GM23338 (cell line): ENCODE measurements around the gene BCO1. TPM values are rescaled to one million over a fixed set of nuclear protein-coding genes. Genes with fewer than 3 reads are reported as not detected.

ENCODE experiments used
- ATAC-seq: fragments of 200-7000 bp; cut with Tn5 transposase; 3 replicates; pipeline ENCODE4 v1.9.1; 2020
- DNase-seq: peaks from one replicate; pipeline ENCODE4 v3.0.0-alpha.2; 2015; ENCODE audit warnings: low spot score
- H2AFZ ChIP-seq: fragments of 200-600 bp; sonication (generic); 2 replicates; pipeline ENCODE4 v1.8.0; 2016; ENCODE audit warnings: antibody characterized with exemption, mild to moderate bottlenecking, moderate library complexity
- H3F3A ChIP-seq: fragments of 200-600 bp; sonication (generic); replicated peaks from 2 replicates; pipeline ENCODE4 v1.8.0; 2017; ENCODE audit warnings: antibody characterized with exemption, mixed run types, low read depth
- H3K27ac ChIP-seq: fragments of 200-600 bp; sonication (generic); 2 replicates; pipeline ENCODE4 v1.6.1; 2016; ENCODE audit warnings: low read depth
- H3K27me3 ChIP-seq: fragments of 200-600 bp; sonication (generic); 2 replicates; pipeline ENCODE4 v1.8.0; 2016; ENCODE audit warnings: mild to moderate bottlenecking, mixed run types, moderate library complexity; ENCODE audit not compliant: insufficient read depth
- H3K36me3 ChIP-seq: fragments of 200-600 bp; sonication (generic); 2 replicates; pipeline ENCODE4 v1.8.0; 2016; ENCODE audit warnings: mild to moderate bottlenecking; ENCODE audit not compliant: insufficient read depth
- H3K4me1 ChIP-seq: fragments of 200-600 bp; sonication (generic); 2 replicates; pipeline ENCODE4 v1.8.0; 2016; ENCODE audit warnings: mild to moderate bottlenecking, moderate library complexity; ENCODE audit not compliant: insufficient read depth
- H3K4me2 ChIP-seq: fragments of 200-600 bp; sonication (generic); 2 replicates; pipeline ENCODE4 v1.7.1; 2017; ENCODE audit warnings: mixed run types
- H3K4me3 ChIP-seq: fragments of 200-600 bp; sonication (generic); 2 replicates; pipeline ENCODE4 v1.6.1; 2016; ENCODE audit warnings: mixed run types
- H3K79me2 ChIP-seq: fragments of 200-600 bp; sonication (generic); replicated peaks from 2 replicates; pipeline ENCODE4 v1.8.0; 2017; ENCODE audit warnings: mild to moderate bottlenecking; ENCODE audit not compliant: insufficient read depth
- H3K9me2 ChIP-seq: fragments of 200-600 bp; sonication (generic); 2 replicates; pipeline ENCODE4 v1.8.0; 2017; ENCODE audit not compliant: insufficient read depth
- H4K20me1 ChIP-seq: fragments of 200-600 bp; sonication (generic); replicated peaks from 2 replicates; pipeline ENCODE4 v1.8.0; 2017; ENCODE audit warnings: mild to moderate bottlenecking; ENCODE audit not compliant: insufficient read depth
- H3K27ac Mint-ChIP-seq: 2 replicates; pipeline ENCODE4 v1.8.0; 2020; ENCODE audit warnings: inconsistent platforms, mild to moderate bottlenecking, moderate library complexity, mixed read lengths
- H3K27me3 Mint-ChIP-seq: 3 replicates; pipeline ENCODE4 v1.8.0; 2022; ENCODE audit warnings: low read depth, mild to moderate bottlenecking, moderate library complexity, mixed read lengths, inconsistent platforms; ENCODE audit not compliant: insufficient read depth, poor library complexity
- H3K36me3 Mint-ChIP-seq: 3 replicates; pipeline ENCODE4 v1.8.0; 2021; ENCODE audit warnings: low read depth, mild to moderate bottlenecking, inconsistent platforms, moderate library complexity, mixed read lengths
- H3K4me1 Mint-ChIP-seq: 3 replicates; pipeline ENCODE4 v1.8.0; 2020; ENCODE audit warnings: mild to moderate bottlenecking, inconsistent platforms, mixed read lengths
- H3K4me3 Mint-ChIP-seq: 3 replicates; pipeline ENCODE4 v1.8.0; 2021; ENCODE audit warnings: moderate library complexity, mild to moderate bottlenecking, inconsistent platforms, mixed read lengths
- H3K9me3 Mint-ChIP-seq: 3 replicates; pipeline ENCODE4 v1.8.0; 2020; ENCODE audit warnings: moderate library complexity, mild to moderate bottlenecking, inconsistent platforms, mixed read lengths
- EZH2 ChIP-seq: fragments of 200-600 bp; sonication (generic); IDR thresholded peaks from one replicate; pipeline ENCODE4 v1.8.0; 2017; ENCODE audit warnings: antibody characterized with exemption, mild to moderate bottlenecking, low read depth; ENCODE audit not compliant: unreplicated experiment
- EZH2phosphoT487 ChIP-seq: fragments of 200-600 bp; sonication (generic); IDR thresholded peaks from one replicate; pipeline ENCODE4 v1.8.1; 2018; ENCODE audit warnings: antibody characterized with exemption; ENCODE audit not compliant: unreplicated experiment
- JUNB ChIP-seq: IDR thresholded peaks from one replicate; pipeline ENCODE4 v1.6.1; 2016; ENCODE audit warnings: antibody characterized with exemption; ENCODE audit not compliant: unreplicated experiment
- POLR2AphosphoS5 ChIP-seq: IDR thresholded peaks from 2 replicates; pipeline ENCODE4 v1.6.1; 2016; ENCODE audit warnings: antibody characterized with exemption, low read depth
- ZNF331 ChIP-seq: fragments of 250-450 bp; sonication (Bioruptor Pico); IDR thresholded peaks from 2 replicates; pipeline ENCODE4 v1.5.0; 2020; ENCODE audit warnings: low read depth, mild to moderate bottlenecking, moderate library complexity
- polyA plus RNA-seq: library from polyadenylated mRNA; unstranded; fragments of >200 nt; fragmentation: Nextera tagmentation; extraction: Ambion mirVana; gene quantifications from 2 replicates; pipeline ENCODE4 v1.2.1, GENCODE V29; 2016
- total RNA-seq: library from RNA; depleted of rRNA; stranded (reverse); fragments of >200 nt; shearing (Covaris generic); gene quantifications from 2 replicates; pipeline ENCODE4 v1.2.3, GENCODE V29; 2014
- TF ChIP-seq, protein P1 (sequence below): fragments of 250-450 bp; sonication (Bioruptor Pico); IDR thresholded peaks from 2 replicates; pipeline ENCODE4 v1.5.0; 2020; ENCODE audit warnings: mild to moderate bottlenecking, moderate library complexity
- TF ChIP-seq, protein P2 (sequence below), 2 experiments: fragments of 200-600 bp in 1 of 2; sonication (generic) in 1 of 2; conservative IDR thresholded peaks; 2 replicates each; pipeline versions ENCODE4 v1.5.1 to v1.6.1; 2016 to 2017; ENCODE audit warnings: antibody characterized with exemption in 2 of 2, low read depth in 2 of 2, mild to moderate bottlenecking in 2 of 2, moderate library complexity in 1 of 2
- TF ChIP-seq, protein P3 (sequence below): IDR thresholded peaks from one replicate; pipeline ENCODE4 v1.6.1; 2018; ENCODE audit warnings: antibody characterized with exemption; ENCODE audit not compliant: unreplicated experiment

Gene BCO1
- total and polyA plus RNA-seq, 2 experiments from 2014 or later: 0.28 TPM; not detected in 1

DNA sequence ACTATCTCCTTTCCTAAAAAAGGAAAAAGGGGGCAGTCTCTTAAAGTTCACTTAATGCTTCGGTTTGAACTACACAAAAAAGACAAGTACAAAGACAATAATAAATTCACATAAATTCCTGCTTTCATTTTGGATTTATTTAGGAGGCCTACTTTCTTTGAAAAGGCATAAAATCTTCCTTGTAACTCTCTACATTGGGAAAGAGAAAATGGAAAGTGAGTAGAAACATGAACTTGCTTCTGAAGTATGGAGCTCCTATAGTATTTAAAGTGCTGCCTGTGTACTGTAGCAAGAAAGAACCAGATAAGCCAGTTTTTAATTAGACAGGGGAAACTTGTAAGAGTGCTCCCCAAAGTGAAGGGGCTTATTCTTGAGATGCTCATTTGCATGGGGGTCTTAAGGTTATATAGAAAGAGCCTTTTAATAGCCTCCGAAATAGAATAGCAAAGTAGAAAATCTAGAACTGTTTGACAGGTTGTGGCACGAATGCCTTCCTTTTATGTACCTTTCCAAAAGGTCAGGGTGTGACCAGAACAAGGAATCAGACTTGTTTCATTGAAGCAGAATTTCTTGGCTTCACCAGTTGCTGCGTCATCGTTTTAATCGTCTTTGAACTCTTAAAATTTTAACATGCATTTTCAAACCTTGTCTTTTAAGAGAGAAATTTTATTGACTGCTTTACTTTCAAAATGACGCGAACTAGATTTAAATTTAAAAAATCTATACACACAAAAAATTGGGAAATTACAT lies 89.1 kb downstream of the BCO1 start (continued):
- TF ChIP-seq, protein P1, sequence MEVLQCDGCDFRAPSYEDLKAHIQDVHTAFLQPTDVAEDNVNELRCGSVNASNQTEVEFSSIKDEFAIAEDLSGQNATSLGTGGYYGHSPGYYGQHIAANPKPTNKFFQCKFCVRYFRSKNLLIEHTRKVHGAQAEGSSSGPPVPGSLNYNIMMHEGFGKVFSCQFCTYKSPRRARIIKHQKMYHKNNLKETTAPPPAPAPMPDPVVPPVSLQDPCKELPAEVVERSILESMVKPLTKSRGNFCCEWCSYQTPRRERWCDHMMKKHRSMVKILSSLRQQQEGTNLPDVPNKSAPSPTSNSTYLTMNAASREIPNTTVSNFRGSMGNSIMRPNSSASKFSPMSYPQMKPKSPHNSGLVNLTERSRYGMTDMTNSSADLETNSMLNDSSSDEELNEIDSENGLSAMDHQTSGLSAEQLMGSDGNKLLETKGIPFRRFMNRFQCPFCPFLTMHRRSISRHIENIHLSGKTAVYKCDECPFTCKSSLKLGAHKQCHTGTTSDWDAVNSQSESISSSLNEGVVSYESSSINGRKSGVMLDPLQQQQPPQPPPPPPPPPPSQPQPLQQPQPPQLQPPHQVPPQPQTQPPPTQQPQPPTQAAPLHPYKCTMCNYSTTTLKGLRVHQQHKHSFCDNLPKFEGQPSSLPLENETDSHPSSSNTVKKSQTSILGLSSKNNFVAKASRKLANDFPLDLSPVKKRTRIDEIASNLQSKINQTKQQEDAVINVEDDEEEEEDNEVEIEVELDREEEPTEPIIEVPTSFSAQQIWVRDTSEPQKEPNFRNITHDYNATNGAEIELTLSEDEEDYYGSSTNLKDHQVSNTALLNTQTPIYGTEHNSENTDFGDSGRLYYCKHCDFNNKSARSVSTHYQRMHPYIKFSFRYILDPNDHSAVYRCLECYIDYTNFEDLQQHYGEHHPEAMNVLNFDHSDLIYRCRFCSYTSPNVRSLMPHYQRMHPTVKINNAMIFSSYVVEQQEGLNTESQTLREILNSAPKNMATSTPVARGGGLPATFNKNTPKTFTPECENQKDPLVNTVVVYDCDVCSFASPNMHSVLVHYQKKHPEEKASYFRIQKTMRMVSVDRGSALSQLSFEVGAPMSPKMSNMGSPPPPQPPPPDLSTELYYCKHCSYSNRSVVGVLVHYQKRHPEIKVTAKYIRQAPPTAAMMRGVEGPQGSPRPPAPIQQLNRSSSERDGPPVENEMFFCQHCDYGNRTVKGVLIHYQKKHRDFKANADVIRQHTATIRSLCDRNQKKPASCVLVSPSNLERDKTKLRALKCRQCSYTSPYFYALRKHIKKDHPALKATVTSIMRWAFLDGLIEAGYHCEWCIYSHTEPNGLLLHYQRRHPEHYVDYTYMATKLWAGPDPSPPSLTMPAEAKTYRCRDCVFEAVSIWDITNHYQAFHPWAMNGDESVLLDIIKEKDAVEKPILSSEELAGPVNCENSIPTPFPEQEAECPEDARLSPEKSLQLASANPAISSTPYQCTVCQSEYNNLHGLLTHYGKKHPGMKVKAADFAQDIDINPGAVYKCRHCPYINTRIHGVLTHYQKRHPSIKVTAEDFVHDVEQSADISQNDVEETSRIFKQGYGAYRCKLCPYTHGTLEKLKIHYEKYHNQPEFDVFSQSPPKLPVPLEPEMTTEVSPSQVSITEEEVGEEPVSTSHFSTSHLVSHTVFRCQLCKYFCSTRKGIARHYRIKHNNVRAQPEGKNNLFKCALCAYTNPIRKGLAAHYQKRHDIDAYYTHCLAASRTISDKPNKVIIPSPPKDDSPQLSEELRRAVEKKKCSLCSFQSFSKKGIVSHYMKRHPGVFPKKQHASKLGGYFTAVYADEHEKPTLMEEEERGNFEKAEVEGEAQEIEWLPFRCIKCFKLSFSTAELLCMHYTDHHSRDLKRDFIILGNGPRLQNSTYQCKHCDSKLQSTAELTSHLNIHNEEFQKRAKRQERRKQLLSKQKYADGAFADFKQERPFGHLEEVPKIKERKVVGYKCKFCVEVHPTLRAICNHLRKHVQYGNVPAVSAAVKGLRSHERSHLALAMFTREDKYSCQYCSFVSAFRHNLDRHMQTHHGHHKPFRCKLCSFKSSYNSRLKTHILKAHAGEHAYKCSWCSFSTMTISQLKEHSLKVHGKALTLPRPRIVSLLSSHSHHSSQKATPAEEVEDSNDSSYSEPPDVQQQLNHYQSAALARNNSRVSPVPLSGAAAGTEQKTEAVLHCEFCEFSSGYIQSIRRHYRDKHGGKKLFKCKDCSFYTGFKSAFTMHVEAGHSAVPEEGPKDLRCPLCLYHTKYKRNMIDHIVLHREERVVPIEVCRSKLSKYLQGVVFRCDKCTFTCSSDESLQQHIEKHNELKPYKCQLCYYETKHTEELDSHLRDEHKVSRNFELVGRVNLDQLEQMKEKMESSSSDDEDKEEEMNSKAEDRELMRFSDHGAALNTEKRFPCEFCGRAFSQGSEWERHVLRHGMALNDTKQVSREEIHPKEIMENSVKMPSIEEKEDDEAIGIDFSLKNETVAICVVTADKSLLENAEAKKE (CRISPR knock-in tag): no peak

DNA sequence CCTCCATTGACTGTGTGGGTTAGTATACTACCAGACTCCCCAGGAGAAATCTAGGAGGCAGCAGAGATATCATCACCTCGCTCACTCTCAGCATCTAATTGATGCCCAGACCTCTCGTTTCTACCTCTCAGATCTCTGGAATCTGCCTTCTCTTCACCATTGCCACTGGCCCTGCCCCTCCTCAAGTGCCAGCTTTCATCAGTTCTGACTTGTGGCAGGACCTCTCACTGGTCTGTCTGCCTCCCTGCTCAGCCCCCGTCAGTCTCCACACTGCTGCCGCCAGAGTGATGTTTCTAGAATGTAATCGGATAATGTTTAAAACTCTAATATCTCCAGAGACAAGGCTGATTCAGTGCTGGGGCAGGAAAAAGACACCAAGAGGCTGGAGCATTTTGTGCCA lies 91.5 kb downstream of the BCO1 start:
- TF ChIP-seq EZH2 (no peak), EZH2phosphoT487 (no peak), ZNF331 (no peak), JUNB (no peak), POLR2AphosphoS5 (no peak)
- TF ChIP-seq, protein P2, sequence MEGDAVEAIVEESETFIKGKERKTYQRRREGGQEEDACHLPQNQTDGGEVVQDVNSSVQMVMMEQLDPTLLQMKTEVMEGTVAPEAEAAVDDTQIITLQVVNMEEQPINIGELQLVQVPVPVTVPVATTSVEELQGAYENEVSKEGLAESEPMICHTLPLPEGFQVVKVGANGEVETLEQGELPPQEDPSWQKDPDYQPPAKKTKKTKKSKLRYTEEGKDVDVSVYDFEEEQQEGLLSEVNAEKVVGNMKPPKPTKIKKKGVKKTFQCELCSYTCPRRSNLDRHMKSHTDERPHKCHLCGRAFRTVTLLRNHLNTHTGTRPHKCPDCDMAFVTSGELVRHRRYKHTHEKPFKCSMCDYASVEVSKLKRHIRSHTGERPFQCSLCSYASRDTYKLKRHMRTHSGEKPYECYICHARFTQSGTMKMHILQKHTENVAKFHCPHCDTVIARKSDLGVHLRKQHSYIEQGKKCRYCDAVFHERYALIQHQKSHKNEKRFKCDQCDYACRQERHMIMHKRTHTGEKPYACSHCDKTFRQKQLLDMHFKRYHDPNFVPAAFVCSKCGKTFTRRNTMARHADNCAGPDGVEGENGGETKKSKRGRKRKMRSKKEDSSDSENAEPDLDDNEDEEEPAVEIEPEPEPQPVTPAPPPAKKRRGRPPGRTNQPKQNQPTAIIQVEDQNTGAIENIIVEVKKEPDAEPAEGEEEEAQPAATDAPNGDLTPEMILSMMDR (conservative IDR thresholded peaks at IDR 0.05; ENCODE audit: low read depth in 2 of 2): no peak
- TF ChIP-seq, protein P3, sequence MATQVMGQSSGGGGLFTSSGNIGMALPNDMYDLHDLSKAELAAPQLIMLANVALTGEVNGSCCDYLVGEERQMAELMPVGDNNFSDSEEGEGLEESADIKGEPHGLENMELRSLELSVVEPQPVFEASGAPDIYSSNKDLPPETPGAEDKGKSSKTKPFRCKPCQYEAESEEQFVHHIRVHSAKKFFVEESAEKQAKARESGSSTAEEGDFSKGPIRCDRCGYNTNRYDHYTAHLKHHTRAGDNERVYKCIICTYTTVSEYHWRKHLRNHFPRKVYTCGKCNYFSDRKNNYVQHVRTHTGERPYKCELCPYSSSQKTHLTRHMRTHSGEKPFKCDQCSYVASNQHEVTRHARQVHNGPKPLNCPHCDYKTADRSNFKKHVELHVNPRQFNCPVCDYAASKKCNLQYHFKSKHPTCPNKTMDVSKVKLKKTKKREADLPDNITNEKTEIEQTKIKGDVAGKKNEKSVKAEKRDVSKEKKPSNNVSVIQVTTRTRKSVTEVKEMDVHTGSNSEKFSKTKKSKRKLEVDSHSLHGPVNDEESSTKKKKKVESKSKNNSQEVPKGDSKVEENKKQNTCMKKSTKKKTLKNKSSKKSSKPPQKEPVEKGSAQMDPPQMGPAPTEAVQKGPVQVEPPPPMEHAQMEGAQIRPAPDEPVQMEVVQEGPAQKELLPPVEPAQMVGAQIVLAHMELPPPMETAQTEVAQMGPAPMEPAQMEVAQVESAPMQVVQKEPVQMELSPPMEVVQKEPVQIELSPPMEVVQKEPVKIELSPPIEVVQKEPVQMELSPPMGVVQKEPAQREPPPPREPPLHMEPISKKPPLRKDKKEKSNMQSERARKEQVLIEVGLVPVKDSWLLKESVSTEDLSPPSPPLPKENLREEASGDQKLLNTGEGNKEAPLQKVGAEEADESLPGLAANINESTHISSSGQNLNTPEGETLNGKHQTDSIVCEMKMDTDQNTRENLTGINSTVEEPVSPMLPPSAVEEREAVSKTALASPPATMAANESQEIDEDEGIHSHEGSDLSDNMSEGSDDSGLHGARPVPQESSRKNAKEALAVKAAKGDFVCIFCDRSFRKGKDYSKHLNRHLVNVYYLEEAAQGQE: no peak
- ATAC-seq (no peak), DNase-seq (no peak)
- Histone ChIP-seq H3K4me1 (peaks cover 10% of the 10 kb centered on the region), H3K27me3 (no peaks in the 10 kb centered on the region), H3F3A (no peaks in the 10 kb centered on the region), H3K79me2 (peaks cover 91% of the 10 kb centered on the region), H3K4me3 (no peak overlapping the region), H3K27ac (no peak overlapping the region), H4K20me1 (peaks cover 32% of the 10 kb centered on the region; the same call in 1 of the 2 replicates), H2AFZ (no peak overlapping the region), H3K9me2 (no peaks in the 10 kb centered on the region), H3K4me2 (no peak overlapping the region), H3K36me3 (0 out of 2 replicates have a peak, but pooled peaks cover 4% of the 10 kb centered on the region)
- peaks cover 20% of the 10 kb centered on the region for H3K4me1 Mint-ChIP-seq
- no peaks in the 10 kb centered on the region; the same call in 2 of the 3 replicates for H3K9me3 Mint-ChIP-seq
- peaks cover 5% of the 10 kb centered on the region; the same call in 1 of the 3 replicates for H3K36me3 Mint-ChIP-seq
- H3K27me3 Mint-ChIP-seq: peaks cover 5% of the 10 kb centered on the region
- no peak overlapping the region for H3K4me3 Mint-ChIP-seq
- no peak overlapping the region for H3K27ac Mint-ChIP-seq
